B cell (primary cell): Measurements from ENCODE around the gene TMEM145.

Experiments
- EZH2 ChIP-seq: IDR thresholded peaks from 2 replicates; pipeline ENCODE4 v1.6.1; 2012; ENCODE audit warnings: borderline replicate concordance, low read depth, mild to moderate bottlenecking, moderate library complexity, low read length; ENCODE audit not compliant: insufficient read depth, poor library complexity, severe bottlenecking
- TF ChIP-seq, protein P1 (sequence below): fragments of 200-600 bp; IDR thresholded peaks from one replicate; pipeline ENCODE4 v1.8.0; 2022; ENCODE audit warnings: antibody characterized with exemption, mild to moderate bottlenecking

DNA sequence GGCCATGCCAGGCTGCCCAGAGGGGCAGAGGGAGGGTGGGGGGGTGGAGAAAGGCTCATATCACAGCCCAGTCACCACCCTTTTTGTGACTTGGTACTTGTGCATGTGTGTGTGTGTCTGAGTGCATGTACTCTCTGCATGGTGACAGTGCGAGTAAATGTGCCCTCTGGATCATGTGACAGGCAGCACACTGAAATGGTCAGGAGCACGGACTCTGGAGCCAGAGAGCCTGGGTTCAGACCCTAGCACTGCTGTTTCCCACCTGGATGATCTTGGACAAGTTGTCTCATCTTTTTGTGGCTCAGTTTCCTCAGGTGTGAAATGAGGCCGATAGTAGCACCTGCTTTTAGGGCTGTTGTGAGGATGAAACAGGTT lies 42.1 kb upstream of the TMEM145 start:
- TF ChIP-seq, protein P1, sequence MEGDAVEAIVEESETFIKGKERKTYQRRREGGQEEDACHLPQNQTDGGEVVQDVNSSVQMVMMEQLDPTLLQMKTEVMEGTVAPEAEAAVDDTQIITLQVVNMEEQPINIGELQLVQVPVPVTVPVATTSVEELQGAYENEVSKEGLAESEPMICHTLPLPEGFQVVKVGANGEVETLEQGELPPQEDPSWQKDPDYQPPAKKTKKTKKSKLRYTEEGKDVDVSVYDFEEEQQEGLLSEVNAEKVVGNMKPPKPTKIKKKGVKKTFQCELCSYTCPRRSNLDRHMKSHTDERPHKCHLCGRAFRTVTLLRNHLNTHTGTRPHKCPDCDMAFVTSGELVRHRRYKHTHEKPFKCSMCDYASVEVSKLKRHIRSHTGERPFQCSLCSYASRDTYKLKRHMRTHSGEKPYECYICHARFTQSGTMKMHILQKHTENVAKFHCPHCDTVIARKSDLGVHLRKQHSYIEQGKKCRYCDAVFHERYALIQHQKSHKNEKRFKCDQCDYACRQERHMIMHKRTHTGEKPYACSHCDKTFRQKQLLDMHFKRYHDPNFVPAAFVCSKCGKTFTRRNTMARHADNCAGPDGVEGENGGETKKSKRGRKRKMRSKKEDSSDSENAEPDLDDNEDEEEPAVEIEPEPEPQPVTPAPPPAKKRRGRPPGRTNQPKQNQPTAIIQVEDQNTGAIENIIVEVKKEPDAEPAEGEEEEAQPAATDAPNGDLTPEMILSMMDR: no peak
- no peak for TF ChIP-seq EZH2
